IMR-90 (cell line): ENCODE results near the gene OSBPL6.

Source experiments
- CEBPB ChIP-seq: IDR thresholded peaks from 2 replicates; pipeline ENCODE4 v1.6.1; 2012; ENCODE audit warnings: low read depth, low read length, improper control_type of control experiment
- CTCF ChIP-seq: conservative IDR thresholded peaks from 2 replicates; pipeline ENCODE4 v1.5.1; 2012; ENCODE audit warnings: mild to moderate bottlenecking, low read depth, low read length, improper control_type of control experiment
- FOS ChIP-seq: fragments of 150-350 bp; IDR thresholded peaks from 2 replicates; pipeline ENCODE4 v1.6.1; 2016; ENCODE audit warnings: low read depth, low read length
- POLR2A ChIP-seq: IDR thresholded peaks from 2 replicates; pipeline ENCODE4 v1.6.1; 2012; ENCODE audit warnings: mild to moderate bottlenecking, low read depth, low read length
- RCOR1 ChIP-seq: IDR thresholded peaks from 2 replicates; pipeline ENCODE4 v1.6.1; 2012; ENCODE audit warnings: mild to moderate bottlenecking, low read length, improper control_type of control experiment; ENCODE audit not compliant: insufficient replicate concordance
- RFX5 ChIP-seq: IDR thresholded peaks from 2 replicates; pipeline ENCODE4 v1.8.0; 2012; ENCODE audit warnings: low read depth, mild to moderate bottlenecking, low read length, moderate library complexity

GRCh38 chr2:178420463-178420999, 226.2 kb downstream of the OSBPL6 start:
- no peak for TF ChIP-seq RCOR1
- no peak for TF ChIP-seq CTCF
- TF ChIP-seq RFX5, result no peak
- TF ChIP-seq CEBPB, result no peak
- no peak for TF ChIP-seq POLR2A
- TF ChIP-seq FOS, result no peak
